ENCODE measurements around the gene TAOK3. TPM values are rescaled to one million over a fixed set of nuclear protein-coding genes. Genes with fewer than 3 reads are reported as not detected.
"Not testable (repeated sequence)": the region's sequence is repeated elsewhere in the genome, so short reads cannot be mapped to it uniquely, and the experiment has no call there.

Gene TAOK3
- total RNA-seq, 1 experiment from 2014 or later = 3.5 TPM

GRCh38 chr12:118269806-118270205 is 102.9 kb downstream of the TAOK3 start:
- Histone ChIP-seq H3K27me3 (ENCODE audit: control insufficient read depth, insufficient read depth, low read length) (no peaks in the 10 kb centered on the region), H3K36me3 (replicated peaks; ENCODE audit: control insufficient read depth, insufficient read depth, low read length) (no peaks in the 10 kb centered on the region), H3K4me3 (ENCODE audit: insufficient read depth, low read depth, low read length) (no peak overlapping the region)
- DNase-seq = no peak

- Histone ChIP-seq H3K36me3 (replicated peaks; ENCODE audit: control insufficient read depth, insufficient read depth, low read length) (no peaks in the 10 kb centered on the region), H3K4me3 (ENCODE audit: insufficient read depth, low read depth, low read length) (no peak overlapping the region), H3K27me3 (ENCODE audit: control insufficient read depth, insufficient read depth, low read length) (no peaks in the 10 kb centered on the region)
- no peak for DNase-seq
These were observed 113.6 kb downstream of the TAOK3 start for GRCh38 chr12:118259079-118259478.

- H3K27me3 ChIP-seq (ENCODE audit: control insufficient read depth, insufficient read depth, low read length) = no peaks in the 10 kb centered on the region
- no peak for DNase-seq
- no peaks in the 10 kb centered on the region for H3K36me3 ChIP-seq (replicated peaks; ENCODE audit: control insufficient read depth, insufficient read depth, low read length)
- H3K4me3 ChIP-seq (ENCODE audit: insufficient read depth, low read depth, low read length) = no peak overlapping the region
These were observed 116.4 kb downstream of the TAOK3 start for GRCh38 chr12:118256352-118256751.

GRCh38 chr12:118249547-118249946 is 123.2 kb downstream of the TAOK3 start:
- DNase-seq = no peak
- Histone ChIP-seq H3K27me3 (ENCODE audit: control insufficient read depth, insufficient read depth, low read length) (no peaks in the 10 kb centered on the region), H3K4me3 (ENCODE audit: insufficient read depth, low read depth, low read length) (no peak overlapping the region), H3K36me3 (replicated peaks; ENCODE audit: control insufficient read depth, insufficient read depth, low read length) (no peaks in the 10 kb centered on the region)

- H3K27me3 ChIP-seq (ENCODE audit: control insufficient read depth, insufficient read depth, low read length); DNase-seq; H3K36me3 ChIP-seq (replicated peaks; ENCODE audit: control insufficient read depth, insufficient read depth, low read length); H3K4me3 ChIP-seq (ENCODE audit: insufficient read depth, low read depth, low read length): not testable (repeated sequence)
These were observed 126.8 kb downstream of the TAOK3 start for GRCh38 chr12:118245886-118246285.

GRCh38 chr12:118238888-118239287 is 133.8 kb downstream of the TAOK3 start:
- no peak for DNase-seq
- H3K27me3 ChIP-seq (ENCODE audit: control insufficient read depth, insufficient read depth, low read length) = no peaks in the 10 kb centered on the region

GRCh38 chr12:118237908-118238307 is 134.8 kb downstream of the TAOK3 start:
- Histone ChIP-seq H3K36me3 (replicated peaks; ENCODE audit: control insufficient read depth, insufficient read depth, low read length) (no peaks in the 10 kb centered on the region), H3K27me3 (ENCODE audit: control insufficient read depth, insufficient read depth, low read length) (no peaks in the 10 kb centered on the region), H3K4me3 (ENCODE audit: insufficient read depth, low read depth, low read length) (no peak overlapping the region)
- DNase-seq = no peak

More at GRCh38 chr12:118238888-118239287, 133.8 kb downstream of the TAOK3 start:
- Histone ChIP-seq H3K4me3 (ENCODE audit: insufficient read depth, low read depth, low read length) (no peak overlapping the region), H3K36me3 (replicated peaks; ENCODE audit: control insufficient read depth, insufficient read depth, low read length) (no peaks in the 10 kb centered on the region)

- Histone ChIP-seq H3K4me3 (ENCODE audit: insufficient read depth, low read depth, low read length) (no peak overlapping the region), H3K36me3 (replicated peaks; ENCODE audit: control insufficient read depth, insufficient read depth, low read length) (no peaks in the 10 kb centered on the region), H3K27me3 (ENCODE audit: control insufficient read depth, insufficient read depth, low read length) (no peaks in the 10 kb centered on the region)
- no peak for DNase-seq
These were observed 135.5 kb downstream of the TAOK3 start for GRCh38 chr12:118237052-118237665.

GRCh38 chr12:118220702-118221101 is 152.0 kb downstream of the TAOK3 start:
- no peak for DNase-seq
- H3K4me3 ChIP-seq (ENCODE audit: insufficient read depth, low read depth, low read length) = no peak overlapping the region
- H3K36me3 ChIP-seq (replicated peaks; ENCODE audit: control insufficient read depth, insufficient read depth, low read length) = no peaks in the 10 kb centered on the region
- no peaks in the 10 kb centered on the region for H3K27me3 ChIP-seq (ENCODE audit: control insufficient read depth, insufficient read depth, low read length)

GRCh38 chr12:118219772-118220171 is 152.9 kb downstream of the TAOK3 start:
- Histone ChIP-seq H3K4me3 (ENCODE audit: insufficient read depth, low read depth, low read length) (no peak overlapping the region), H3K36me3 (replicated peaks; ENCODE audit: control insufficient read depth, insufficient read depth, low read length) (no peaks in the 10 kb centered on the region), H3K27me3 (ENCODE audit: control insufficient read depth, insufficient read depth, low read length) (no peaks in the 10 kb centered on the region)

GRCh38 chr12:118219106-118219505 is 153.6 kb downstream of the TAOK3 start:
- no peaks in the 10 kb centered on the region for H3K36me3 ChIP-seq (replicated peaks; ENCODE audit: control insufficient read depth, insufficient read depth, low read length)
- H3K4me3 ChIP-seq (ENCODE audit: insufficient read depth, low read depth, low read length) = no peak overlapping the region
- no peak for DNase-seq
- H3K27me3 ChIP-seq (ENCODE audit: control insufficient read depth, insufficient read depth, low read length) = no peaks in the 10 kb centered on the region

More at GRCh38 chr12:118219772-118220171, 152.9 kb downstream of the TAOK3 start:
- no peak for DNase-seq

- Histone ChIP-seq H3K27me3 (ENCODE audit: control insufficient read depth, insufficient read depth, low read length) (no peaks in the 10 kb centered on the region), H3K4me3 (ENCODE audit: insufficient read depth, low read depth, low read length) (no peak overlapping the region), H3K36me3 (replicated peaks; ENCODE audit: control insufficient read depth, insufficient read depth, low read length) (no peaks in the 10 kb centered on the region)
- DNase-seq = no peak
These were observed 159.3 kb downstream of the TAOK3 start for GRCh38 chr12:118213452-118213851.

- no peak for DNase-seq
- no peaks in the 10 kb centered on the region for H3K36me3 ChIP-seq (replicated peaks; ENCODE audit: control insufficient read depth, insufficient read depth, low read length)
These were observed 160.1 kb downstream of the TAOK3 start for GRCh38 chr12:118212606-118213005.

GRCh38 chr12:118206107-118206412 is 166.6 kb downstream of the TAOK3 start:
- Histone ChIP-seq H3K4me3 (ENCODE audit: insufficient read depth, low read depth, low read length) (no peak overlapping the region), H3K36me3 (replicated peaks; ENCODE audit: control insufficient read depth, insufficient read depth, low read length) (no peaks in the 10 kb centered on the region), H3K27me3 (ENCODE audit: control insufficient read depth, insufficient read depth, low read length) (no peaks in the 10 kb centered on the region)
- no peak for DNase-seq

More at GRCh38 chr12:118212606-118213005, 160.1 kb downstream of the TAOK3 start:
- no peak overlapping the region for H3K4me3 ChIP-seq (ENCODE audit: insufficient read depth, low read depth, low read length)
- no peaks in the 10 kb centered on the region for H3K27me3 ChIP-seq (ENCODE audit: control insufficient read depth, insufficient read depth, low read length)

- H3K4me3 ChIP-seq (ENCODE audit: insufficient read depth, low read depth, low read length) = no peak overlapping the region
- H3K36me3 ChIP-seq (replicated peaks; ENCODE audit: control insufficient read depth, insufficient read depth, low read length) = no peaks in the 10 kb centered on the region
- H3K27me3 ChIP-seq (ENCODE audit: control insufficient read depth, insufficient read depth, low read length) = no peaks in the 10 kb centered on the region
- no peak for DNase-seq
These were observed 178.7 kb downstream of the TAOK3 start for GRCh38 chr12:118193958-118194357.

GRCh38 chr12:118193477-118193876 is 179.2 kb downstream of the TAOK3 start:
- Histone ChIP-seq H3K4me3 (ENCODE audit: insufficient read depth, low read depth, low read length) (no peak overlapping the region), H3K36me3 (replicated peaks; ENCODE audit: control insufficient read depth, insufficient read depth, low read length) (no peaks in the 10 kb centered on the region), H3K27me3 (ENCODE audit: control insufficient read depth, insufficient read depth, low read length) (no peaks in the 10 kb centered on the region)
- DNase-seq = no peak
